GM10847 (cell line): ENCODE data around the gene NDC80.

Experiments
- POLR2A ChIP-seq: IDR thresholded peaks from 2 replicates; pipeline ENCODE4 v1.6.1; 2011; ENCODE audit not compliant: insufficient read length; ENCODE audit errors: extremely low read depth

Gene NDC80

GRCh38 chr18:2549462-2549861 is 21.9 kb upstream of the NDC80 start:
- no peak for TF ChIP-seq POLR2A

DNA sequence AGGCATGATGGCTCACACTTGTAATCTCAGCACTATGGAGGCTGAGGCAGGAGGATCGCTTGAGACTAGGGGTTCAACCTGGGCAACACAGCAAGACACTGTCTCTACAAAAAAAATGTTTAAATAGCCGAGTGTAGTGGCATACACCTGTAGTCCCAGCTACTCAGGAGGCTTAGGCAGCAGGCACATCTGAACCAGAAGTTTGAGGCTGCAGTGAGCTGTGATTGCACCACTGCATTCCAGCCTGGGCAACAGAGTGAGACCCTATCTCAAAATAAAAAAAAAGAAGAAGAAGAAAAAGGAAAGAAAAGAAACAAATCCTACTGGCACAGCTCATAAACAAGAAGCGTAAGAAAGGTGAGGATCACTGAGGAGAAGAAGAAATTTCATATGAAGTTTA is 19.9 kb upstream of the NDC80 start:
- no peak for TF ChIP-seq POLR2A

GRCh38 chr18:2554696-2555095 is 16.7 kb upstream of the NDC80 start:
- TF ChIP-seq POLR2A: no peak

DNA sequence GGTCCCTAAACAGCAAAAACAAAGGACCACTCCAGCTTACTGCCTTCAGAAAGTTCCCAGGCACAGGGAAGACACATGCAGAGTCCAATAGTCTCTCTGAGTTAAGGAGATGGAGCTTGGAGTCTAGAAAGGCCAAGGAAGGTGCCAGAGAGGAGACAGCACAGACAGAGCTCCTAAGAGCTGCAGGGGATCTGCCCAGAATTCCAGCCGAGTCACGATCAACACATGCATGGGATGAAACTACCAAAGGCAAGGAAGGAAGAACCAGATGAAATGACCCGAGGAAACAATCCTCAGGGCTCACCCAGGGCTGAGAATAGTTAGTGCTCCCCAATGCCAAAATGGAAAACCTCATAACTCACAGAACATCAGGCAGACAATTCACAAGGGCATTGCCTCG is 15.5 kb upstream of the NDC80 start:
- TF ChIP-seq POLR2A: no peak

DNA sequence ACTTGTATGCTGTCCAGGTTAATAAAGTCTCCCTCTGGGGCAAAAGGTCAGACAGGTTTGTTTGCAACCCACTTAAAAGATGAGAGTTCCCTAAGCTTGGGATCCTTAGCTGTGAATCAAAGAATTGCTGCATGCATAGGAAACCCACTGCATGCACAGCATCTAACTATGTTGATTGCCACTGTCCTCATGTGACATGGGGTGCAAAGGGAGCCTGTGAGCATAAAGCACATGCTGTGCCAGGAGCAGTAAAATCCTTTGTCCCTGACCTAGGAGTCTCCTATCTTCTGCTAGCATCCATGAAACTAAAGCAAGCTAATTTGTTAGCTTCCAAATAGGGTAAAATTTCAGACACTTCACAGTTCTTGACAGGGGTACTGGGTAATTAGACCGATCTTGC is 13.8 kb upstream of the NDC80 start:
- no peak for TF ChIP-seq POLR2A

- TF ChIP-seq POLR2A: no peak
Observed at GRCh38 chr18:2559249-2559648, 12.1 kb upstream of the NDC80 start.

DNA sequence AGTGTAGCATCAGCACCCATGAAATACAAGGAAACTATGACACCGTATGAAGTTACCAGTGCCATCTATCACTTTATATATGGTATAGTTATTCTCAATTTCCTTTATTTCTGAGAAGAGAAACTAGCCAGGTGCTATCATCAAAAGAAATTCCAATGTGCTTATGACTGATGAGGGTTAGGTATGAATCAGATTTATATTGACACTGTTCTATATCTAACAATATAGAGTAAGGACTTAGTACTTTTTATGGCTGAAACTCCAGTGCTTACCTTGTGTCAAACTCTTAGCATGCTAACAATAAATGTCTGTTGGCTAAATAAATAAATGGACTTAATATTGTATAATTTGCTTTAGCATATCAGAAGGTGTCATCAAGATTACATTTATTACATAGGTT is 7.0 kb upstream of the NDC80 start:
- no peak for TF ChIP-seq POLR2A

DNA sequence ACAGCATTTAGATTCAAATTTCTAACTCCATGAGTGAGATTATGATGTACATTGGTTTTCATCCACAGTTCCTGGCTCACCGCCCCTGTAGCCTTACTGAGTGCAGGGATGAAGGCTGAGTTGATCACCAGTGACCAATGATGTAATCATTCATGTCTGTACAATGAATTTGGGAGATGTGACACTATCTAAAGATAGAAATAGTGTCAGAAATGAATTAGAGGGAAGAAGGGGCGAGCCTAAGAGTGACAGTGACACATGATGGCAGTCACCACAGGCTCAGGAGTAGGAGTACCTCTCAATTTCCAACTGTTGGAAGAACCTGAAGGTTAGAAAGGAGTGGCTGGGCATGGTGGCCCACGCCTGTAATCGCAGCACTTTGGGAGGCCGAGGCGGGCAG is 3.2 kb upstream of the NDC80 start:
- no peak for TF ChIP-seq POLR2A

DNA sequence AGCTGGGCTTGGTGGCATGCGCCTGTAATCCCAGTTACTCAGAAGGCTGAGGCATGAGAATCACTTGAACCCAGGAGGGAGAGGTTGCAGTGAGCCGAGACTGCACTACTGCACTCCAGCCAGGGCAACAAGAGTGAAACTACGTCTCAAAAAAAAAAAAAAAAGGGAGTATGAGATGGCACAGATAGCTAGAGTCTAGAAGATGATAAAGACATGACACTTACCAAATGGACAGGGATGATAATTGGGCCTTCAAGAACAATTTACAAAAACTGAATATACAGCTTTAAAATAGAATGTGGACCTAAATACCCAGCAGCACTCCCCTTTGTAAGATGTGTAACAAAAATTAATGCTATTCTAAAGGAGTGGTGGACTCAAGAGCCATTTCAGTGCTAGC is 2.8 kb upstream of the NDC80 start:
- TF ChIP-seq POLR2A: no peak

GRCh38 chr18:2569338-2570207 is 1.8 kb upstream of the NDC80 start:
- no peak for TF ChIP-seq POLR2A

DNA sequence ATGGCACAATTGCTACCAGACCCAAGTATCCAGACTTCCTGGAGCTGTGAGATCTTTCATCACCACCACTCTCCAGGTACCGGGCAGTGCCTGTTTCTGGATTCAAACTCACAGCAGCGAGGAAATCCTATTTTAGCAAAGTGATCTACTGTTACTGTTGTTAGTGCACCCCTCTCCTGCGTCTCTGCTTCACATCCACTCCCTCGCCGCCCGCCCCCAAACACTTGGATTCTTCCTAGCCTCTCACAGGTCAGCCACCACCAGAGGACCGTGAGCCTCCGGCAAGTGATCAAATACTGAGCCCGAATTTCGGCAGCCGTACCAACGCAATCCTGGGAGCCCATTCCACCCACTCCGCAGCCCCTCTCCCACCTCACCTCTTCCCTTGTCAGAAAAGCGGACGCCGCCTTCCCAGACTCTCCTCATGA is 571 bp upstream of the NDC80 start:
- TF ChIP-seq POLR2A: no peak

GRCh38 chr18:2572171-2572569 is 813 bp downstream of the NDC80 start:
- no peak for TF ChIP-seq POLR2A

- no peak for TF ChIP-seq POLR2A
Observed at GRCh38 chr18:2572892-2573291, 1.5 kb downstream of the NDC80 start.

DNA sequence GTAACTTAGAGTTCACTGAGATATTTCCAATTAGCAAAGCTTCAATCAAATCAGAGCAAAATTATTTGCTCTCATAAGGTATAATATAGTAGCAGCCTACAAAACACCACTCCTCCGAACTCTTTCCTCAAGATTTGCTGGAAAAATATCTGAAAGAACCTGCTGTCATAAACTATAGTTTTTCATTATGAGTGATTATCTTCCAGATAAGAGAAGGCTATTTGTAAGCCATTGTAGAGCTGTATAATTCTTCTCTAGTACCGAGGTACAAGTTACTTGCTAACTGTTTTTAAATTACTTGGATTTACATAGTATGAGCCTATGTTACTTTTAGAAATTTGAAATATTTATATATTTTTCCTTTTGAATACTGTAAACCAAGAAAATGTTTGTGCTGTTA is 2.1 kb downstream of the NDC80 start:
- no peak for TF ChIP-seq POLR2A

DNA sequence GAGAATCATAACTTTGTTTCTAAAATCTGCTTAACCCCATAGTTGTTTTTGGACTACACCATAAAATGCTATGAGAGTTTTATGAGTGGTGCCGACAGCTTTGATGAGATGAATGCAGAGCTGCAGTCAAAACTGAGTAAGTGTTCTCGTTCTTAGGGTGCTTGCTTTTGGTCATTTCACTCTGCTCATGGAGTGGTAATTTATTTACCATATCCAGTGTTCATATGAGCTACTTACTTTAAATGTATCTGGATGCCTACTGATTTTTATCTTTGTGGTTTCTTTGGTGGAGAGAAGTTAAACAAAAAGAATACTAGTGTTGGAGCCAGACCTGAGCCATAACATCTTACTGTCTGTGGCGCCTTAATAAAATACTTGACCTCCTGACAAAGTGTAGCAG is 16.4 kb downstream of the NDC80 start:
- TF ChIP-seq POLR2A: no peak

DNA sequence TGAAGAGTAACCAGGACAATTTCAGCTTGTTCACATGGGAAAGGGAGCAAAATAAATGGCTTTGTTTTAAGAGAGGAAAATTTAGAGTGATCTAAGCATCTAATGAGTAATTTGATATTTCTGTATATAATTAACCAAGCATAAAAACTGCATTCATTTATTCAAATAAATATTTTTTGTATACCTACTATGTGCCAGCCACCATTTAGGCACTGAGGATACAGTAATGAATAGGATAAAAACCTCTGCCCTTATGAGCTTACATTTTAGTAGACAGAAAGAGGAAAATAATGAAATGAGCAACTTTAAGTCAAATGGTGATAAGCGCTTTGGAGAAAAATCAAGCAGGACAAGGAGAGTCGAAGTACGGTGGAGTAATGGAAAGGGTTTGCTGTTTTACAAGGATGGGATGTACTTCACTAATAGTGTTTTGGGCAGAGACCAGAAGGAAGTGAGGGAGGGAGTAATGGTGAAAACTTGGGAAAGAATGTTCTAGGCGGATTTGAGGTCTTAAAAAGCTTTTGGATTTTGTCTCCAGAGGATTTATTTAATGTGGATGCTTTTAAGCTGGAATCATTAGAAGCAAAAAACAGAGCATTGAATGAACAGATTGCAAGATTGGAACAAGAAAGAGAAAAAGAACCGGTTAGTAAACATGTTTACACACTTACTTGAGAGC is 17.4 kb downstream of the NDC80 start:
- TF ChIP-seq POLR2A: no peak
